WTC11 (cell line): ENCODE measurements around the gene INCA1. TPM values are rescaled to one million over a fixed set of nuclear protein-coding genes. Genes with fewer than 3 reads are reported as not detected.
A peak's percentile ranks its signal among the peaks of the same experiment; 100 is the strongest.

ENCODE experiments used
- ATAC-seq: fragments of 200-7000 bp; cut with Tn5 transposase; 2 replicates; pipeline ENCODE4 v1.10.0; 2021; ENCODE audit warnings: mild to moderate bottlenecking, moderate library complexity
- CTCF ChIA-PET: fragments of 300-600 bp; sonication (Branson Sonifier 250); formaldehyde crosslinking; loops from one replicate; lab custom pipeline; 2021; ENCODE audit warnings: antibody characterized with exemption; lab: Charles Lee
- POLR2A ChIA-PET: fragments of 350-600 bp; sonication (Branson Sonifier 250); formaldehyde crosslinking; loops from one replicate; lab custom pipeline; 2021; ENCODE audit warnings: antibody characterized with exemption; lab: Charles Lee
- DNase-seq: peaks from one replicate; pipeline ENCODE4 v3.0.0; 2021; ENCODE audit warnings: low spot score
- H3K27ac Mint-ChIP-seq: 2 replicates; pipeline ENCODE4 v1.8.0; 2021; ENCODE audit warnings: mixed read lengths
- H3K27me3 Mint-ChIP-seq: 2 replicates; pipeline ENCODE4 v1.8.0; 2021; ENCODE audit warnings: low read depth, mild to moderate bottlenecking, moderate library complexity, mixed read lengths
- H3K36me3 Mint-ChIP-seq: 2 replicates; pipeline ENCODE4 v1.8.0; 2021; ENCODE audit warnings: mixed read lengths
- H3K4me1 Mint-ChIP-seq: 2 replicates; pipeline ENCODE4 v1.8.0; 2022; ENCODE audit warnings: mixed read lengths
- H3K4me3 Mint-ChIP-seq: 2 replicates; pipeline ENCODE4 v1.8.0; 2021; ENCODE audit warnings: mild to moderate bottlenecking, moderate library complexity, mixed read lengths
- H3K9me3 Mint-ChIP-seq: 2 replicates; pipeline ENCODE4 v1.8.0; 2021; ENCODE audit warnings: mixed read lengths
- ATF1 ChIP-seq: sonication (generic); formaldehyde crosslinking; IDR thresholded peaks from 2 replicates; pipeline ENCODE4 v1.8.1; 2023; ENCODE audit warnings: mild to moderate bottlenecking, moderate library complexity, missing genetic modification reagents
- CREB1 ChIP-seq: sonication (generic); formaldehyde crosslinking; IDR thresholded peaks from 2 replicates; pipeline ENCODE4 v1.8.0; 2023; ENCODE audit warnings: mild to moderate bottlenecking, missing genetic modification reagents
- CREM ChIP-seq: sonication (generic); formaldehyde crosslinking; IDR thresholded peaks from 2 replicates; pipeline ENCODE4 v1.8.1; 2022; ENCODE audit warnings: mild to moderate bottlenecking, missing genetic modification reagents, moderate library complexity
- GABPB1 ChIP-seq: sonication (generic); formaldehyde crosslinking; IDR thresholded peaks from 2 replicates; pipeline ENCODE4 v1.8.1; 2023; ENCODE audit warnings: mild to moderate bottlenecking, missing genetic modification reagents
- HMGA2 ChIP-seq: fragments of 250-450 bp; sonication (Bioruptor Pico); IDR thresholded peaks from 2 replicates; pipeline ENCODE4 v1.4.0; 2021; ENCODE audit warnings: mild to moderate bottlenecking, moderate library complexity
- KAT7 ChIP-seq: sonication (generic); formaldehyde crosslinking; IDR thresholded peaks from 2 replicates; pipeline ENCODE4 v1.8.1; 2023; ENCODE audit warnings: missing genetic modification reagents, mild to moderate bottlenecking, borderline replicate concordance
- NFE2L1 ChIP-seq: sonication (generic); formaldehyde crosslinking; IDR thresholded peaks from 2 replicates; pipeline ENCODE4 v1.8.1; 2023; ENCODE audit warnings: missing genetic modification reagents
- NR3C1 ChIP-seq: sonication (generic); formaldehyde crosslinking; conservative IDR thresholded peaks from 2 replicates; pipeline ENCODE4 v1.8.1; 2023; ENCODE audit warnings: low read depth, mild to moderate bottlenecking, missing genetic modification reagents
- RELA ChIP-seq: sonication (generic); formaldehyde crosslinking; IDR thresholded peaks from 2 replicates; pipeline ENCODE4 v1.8.1; 2022; ENCODE audit warnings: missing genetic modification reagents, mild to moderate bottlenecking, borderline replicate concordance
- SMAD4 ChIP-seq: sonication (generic); formaldehyde crosslinking; IDR thresholded peaks from 2 replicates; pipeline ENCODE4 v1.8.0; 2022; ENCODE audit warnings: mild to moderate bottlenecking, missing genetic modification reagents
- TCF7 ChIP-seq: sonication (generic); formaldehyde crosslinking; IDR thresholded peaks from 2 replicates; pipeline ENCODE4 v1.8.0; 2022; ENCODE audit warnings: mild to moderate bottlenecking, low read depth, missing genetic modification reagents, moderate library complexity
- ZBTB43 ChIP-seq: sonication (generic); formaldehyde crosslinking; IDR thresholded peaks from 2 replicates; pipeline ENCODE4 v1.8.1; 2023; ENCODE audit warnings: mild to moderate bottlenecking, missing genetic modification reagents
- ZNF317 ChIP-seq: sonication (generic); formaldehyde crosslinking; IDR thresholded peaks from 2 replicates; pipeline ENCODE4 v1.8.1; 2023; ENCODE audit warnings: low read depth, mild to moderate bottlenecking, moderate library complexity, missing genetic modification reagents, borderline replicate concordance
- ZNF425 ChIP-seq: fragments of 250-450 bp; sonication (Bioruptor Pico); conservative IDR thresholded peaks from 2 replicates; pipeline ENCODE4 v1.9.0; 2021; ENCODE audit warnings: mild to moderate bottlenecking
- ZNF671 ChIP-seq: fragments of 250-450 bp; sonication (Bioruptor Pico); IDR thresholded peaks from 2 replicates; pipeline ENCODE4 v1.8.0; 2021; ENCODE audit warnings: mild to moderate bottlenecking
- total RNA-seq: library from RNA; stranded (reverse); gene quantifications from 3 replicates; pipeline ENCODE4 v1.2.3, GENCODE V29; 2021
- TF ChIP-seq, protein P1 (sequence below): sonication (generic); formaldehyde crosslinking; IDR thresholded peaks from 2 replicates; pipeline ENCODE4 v1.8.0; 2023; ENCODE audit warnings: missing genetic modification reagents
- TF ChIP-seq, protein P2 (sequence below): sonication (generic); formaldehyde crosslinking; IDR thresholded peaks from 2 replicates; pipeline ENCODE4 v1.8.0; 2023; ENCODE audit warnings: mild to moderate bottlenecking, missing genetic modification reagents
- TF ChIP-seq, protein P3 (sequence below): sonication (generic); formaldehyde crosslinking; IDR thresholded peaks from 2 replicates; pipeline ENCODE4 v1.8.0; 2022; ENCODE audit warnings: mild to moderate bottlenecking, missing genetic modification reagents
- TF ChIP-seq, protein P4 (sequence below): fragments of 250-450 bp; sonication (Bioruptor Pico); IDR thresholded peaks from 2 replicates; pipeline ENCODE4 v1.8.0; 2021; ENCODE audit warnings: mild to moderate bottlenecking
- TF ChIP-seq, protein P5 (sequence below): sonication (generic); formaldehyde crosslinking; IDR thresholded peaks from 2 replicates; pipeline ENCODE4 v1.8.1; 2022; ENCODE audit warnings: low read depth, missing genetic modification reagents, borderline replicate concordance
- TF ChIP-seq, protein P6 (sequence below): sonication (generic); formaldehyde crosslinking; IDR thresholded peaks from 2 replicates; pipeline ENCODE4 v1.8.1; 2023; ENCODE audit warnings: mild to moderate bottlenecking, missing genetic modification reagents, borderline replicate concordance

INCA1 gene
- total RNA-seq, 1 experiment from 2014 or later = 0.61 TPM

- TF ChIP-seq, protein P1, sequence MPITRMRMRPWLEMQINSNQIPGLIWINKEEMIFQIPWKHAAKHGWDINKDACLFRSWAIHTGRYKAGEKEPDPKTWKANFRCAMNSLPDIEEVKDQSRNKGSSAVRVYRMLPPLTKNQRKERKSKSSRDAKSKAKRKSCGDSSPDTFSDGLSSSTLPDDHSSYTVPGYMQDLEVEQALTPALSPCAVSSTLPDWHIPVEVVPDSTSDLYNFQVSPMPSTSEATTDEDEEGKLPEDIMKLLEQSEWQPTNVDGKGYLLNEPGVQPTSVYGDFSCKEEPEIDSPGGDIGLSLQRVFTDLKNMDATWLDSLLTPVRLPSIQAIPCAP = no peak
- no peak for TF ChIP-seq CREM
- no peak for TF ChIP-seq GABPB1 (CRISPR knock-in tag)
- TF ChIP-seq, protein P2, sequence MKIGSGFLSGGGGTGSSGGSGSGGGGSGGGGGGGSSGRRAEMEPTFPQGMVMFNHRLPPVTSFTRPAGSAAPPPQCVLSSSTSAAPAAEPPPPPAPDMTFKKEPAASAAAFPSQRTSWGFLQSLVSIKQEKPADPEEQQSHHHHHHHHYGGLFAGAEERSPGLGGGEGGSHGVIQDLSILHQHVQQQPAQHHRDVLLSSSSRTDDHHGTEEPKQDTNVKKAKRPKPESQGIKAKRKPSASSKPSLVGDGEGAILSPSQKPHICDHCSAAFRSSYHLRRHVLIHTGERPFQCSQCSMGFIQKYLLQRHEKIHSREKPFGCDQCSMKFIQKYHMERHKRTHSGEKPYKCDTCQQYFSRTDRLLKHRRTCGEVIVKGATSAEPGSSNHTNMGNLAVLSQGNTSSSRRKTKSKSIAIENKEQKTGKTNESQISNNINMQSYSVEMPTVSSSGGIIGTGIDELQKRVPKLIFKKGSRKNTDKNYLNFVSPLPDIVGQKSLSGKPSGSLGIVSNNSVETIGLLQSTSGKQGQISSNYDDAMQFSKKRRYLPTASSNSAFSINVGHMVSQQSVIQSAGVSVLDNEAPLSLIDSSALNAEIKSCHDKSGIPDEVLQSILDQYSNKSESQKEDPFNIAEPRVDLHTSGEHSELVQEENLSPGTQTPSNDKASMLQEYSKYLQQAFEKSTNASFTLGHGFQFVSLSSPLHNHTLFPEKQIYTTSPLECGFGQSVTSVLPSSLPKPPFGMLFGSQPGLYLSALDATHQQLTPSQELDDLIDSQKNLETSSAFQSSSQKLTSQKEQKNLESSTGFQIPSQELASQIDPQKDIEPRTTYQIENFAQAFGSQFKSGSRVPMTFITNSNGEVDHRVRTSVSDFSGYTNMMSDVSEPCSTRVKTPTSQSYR (CRISPR knock-in tag) = no peak
- TF ChIP-seq, protein P3, sequence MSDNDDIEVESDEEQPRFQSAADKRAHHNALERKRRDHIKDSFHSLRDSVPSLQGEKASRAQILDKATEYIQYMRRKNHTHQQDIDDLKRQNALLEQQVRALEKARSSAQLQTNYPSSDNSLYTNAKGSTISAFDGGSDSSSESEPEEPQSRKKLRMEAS = no peak
- no peak for TF ChIP-seq CREB1 (CRISPR knock-in tag)
- TF ChIP-seq ZNF425 (CRISPR knock-in tag) = no peak
- no peak for TF ChIP-seq ZNF317
- TF ChIP-seq ATF1 (CRISPR knock-in tag) = no peak
- no peak for TF ChIP-seq SMAD4
- TF ChIP-seq RELA (CRISPR knock-in tag) = no peak
- no peak for TF ChIP-seq HMGA2
- no peak for TF ChIP-seq ZBTB43 (CRISPR knock-in tag)
- TF ChIP-seq, protein P4, sequence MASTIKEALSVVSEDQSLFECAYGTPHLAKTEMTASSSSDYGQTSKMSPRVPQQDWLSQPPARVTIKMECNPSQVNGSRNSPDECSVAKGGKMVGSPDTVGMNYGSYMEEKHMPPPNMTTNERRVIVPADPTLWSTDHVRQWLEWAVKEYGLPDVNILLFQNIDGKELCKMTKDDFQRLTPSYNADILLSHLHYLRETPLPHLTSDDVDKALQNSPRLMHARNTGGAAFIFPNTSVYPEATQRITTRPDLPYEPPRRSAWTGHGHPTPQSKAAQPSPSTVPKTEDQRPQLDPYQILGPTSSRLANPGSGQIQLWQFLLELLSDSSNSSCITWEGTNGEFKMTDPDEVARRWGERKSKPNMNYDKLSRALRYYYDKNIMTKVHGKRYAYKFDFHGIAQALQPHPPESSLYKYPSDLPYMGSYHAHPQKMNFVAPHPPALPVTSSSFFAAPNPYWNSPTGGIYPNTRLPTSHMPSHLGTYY (CRISPR knock-in tag) = no peak
- TF ChIP-seq, all 79 proteins: peak for 0
Observed at GRCh38 chr17:4970273-4970672, 27.0 kb downstream of the INCA1 start (continued).

GRCh38 chr17:4969551-4970173 is 27.7 kb downstream of the INCA1 start:
- ChIA-PET CTCF (interaction anchor here (1.0 to 3.2 kb wide), 5 partner anchors 11 to 61 kb away, joined by 3 to 49 read pairs (median 7); partner anchors contain the start of gene CAMTA2), POLR2A (interaction anchor here (1.5 to 4.8 kb wide), 2 partner anchors 22 to 25 kb away, joined by 4 to 45 read pairs; partner anchors contain the start of gene PFN1)
- Mint-ChIP-seq H3K4me3 (no peak overlapping the region), H3K4me1 (peaks cover 31% of the 10 kb centered on the region), H3K9me3 (peaks cover 13% of the 10 kb centered on the region), H3K27me3 (peaks cover 34% of the 10 kb centered on the region), H3K36me3 (peaks cover 20% of the 10 kb centered on the region), H3K27ac (peak overlapping the region; percentile 50)
- ATAC-seq (no peak), DNase-seq (no peak)
- TF ChIP-seq ZNF671 (CRISPR knock-in tag) (no peak), NFE2L1 (CRISPR knock-in tag) (no peak), TCF7 (CRISPR knock-in tag) (no peak), NR3C1 (CRISPR knock-in tag) (no peak), KAT7 (CRISPR knock-in tag) (no peak)
- TF ChIP-seq, protein P5, sequence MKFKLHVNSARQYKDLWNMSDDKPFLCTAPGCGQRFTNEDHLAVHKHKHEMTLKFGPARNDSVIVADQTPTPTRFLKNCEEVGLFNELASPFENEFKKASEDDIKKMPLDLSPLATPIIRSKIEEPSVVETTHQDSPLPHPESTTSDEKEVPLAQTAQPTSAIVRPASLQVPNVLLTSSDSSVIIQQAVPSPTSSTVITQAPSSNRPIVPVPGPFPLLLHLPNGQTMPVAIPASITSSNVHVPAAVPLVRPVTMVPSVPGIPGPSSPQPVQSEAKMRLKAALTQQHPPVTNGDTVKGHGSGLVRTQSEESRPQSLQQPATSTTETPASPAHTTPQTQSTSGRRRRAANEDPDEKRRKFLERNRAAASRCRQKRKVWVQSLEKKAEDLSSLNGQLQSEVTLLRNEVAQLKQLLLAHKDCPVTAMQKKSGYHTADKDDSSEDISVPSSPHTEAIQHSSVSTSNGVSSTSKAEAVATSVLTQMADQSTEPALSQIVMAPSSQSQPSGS (CRISPR knock-in tag) = no peak
- TF ChIP-seq, protein P6, sequence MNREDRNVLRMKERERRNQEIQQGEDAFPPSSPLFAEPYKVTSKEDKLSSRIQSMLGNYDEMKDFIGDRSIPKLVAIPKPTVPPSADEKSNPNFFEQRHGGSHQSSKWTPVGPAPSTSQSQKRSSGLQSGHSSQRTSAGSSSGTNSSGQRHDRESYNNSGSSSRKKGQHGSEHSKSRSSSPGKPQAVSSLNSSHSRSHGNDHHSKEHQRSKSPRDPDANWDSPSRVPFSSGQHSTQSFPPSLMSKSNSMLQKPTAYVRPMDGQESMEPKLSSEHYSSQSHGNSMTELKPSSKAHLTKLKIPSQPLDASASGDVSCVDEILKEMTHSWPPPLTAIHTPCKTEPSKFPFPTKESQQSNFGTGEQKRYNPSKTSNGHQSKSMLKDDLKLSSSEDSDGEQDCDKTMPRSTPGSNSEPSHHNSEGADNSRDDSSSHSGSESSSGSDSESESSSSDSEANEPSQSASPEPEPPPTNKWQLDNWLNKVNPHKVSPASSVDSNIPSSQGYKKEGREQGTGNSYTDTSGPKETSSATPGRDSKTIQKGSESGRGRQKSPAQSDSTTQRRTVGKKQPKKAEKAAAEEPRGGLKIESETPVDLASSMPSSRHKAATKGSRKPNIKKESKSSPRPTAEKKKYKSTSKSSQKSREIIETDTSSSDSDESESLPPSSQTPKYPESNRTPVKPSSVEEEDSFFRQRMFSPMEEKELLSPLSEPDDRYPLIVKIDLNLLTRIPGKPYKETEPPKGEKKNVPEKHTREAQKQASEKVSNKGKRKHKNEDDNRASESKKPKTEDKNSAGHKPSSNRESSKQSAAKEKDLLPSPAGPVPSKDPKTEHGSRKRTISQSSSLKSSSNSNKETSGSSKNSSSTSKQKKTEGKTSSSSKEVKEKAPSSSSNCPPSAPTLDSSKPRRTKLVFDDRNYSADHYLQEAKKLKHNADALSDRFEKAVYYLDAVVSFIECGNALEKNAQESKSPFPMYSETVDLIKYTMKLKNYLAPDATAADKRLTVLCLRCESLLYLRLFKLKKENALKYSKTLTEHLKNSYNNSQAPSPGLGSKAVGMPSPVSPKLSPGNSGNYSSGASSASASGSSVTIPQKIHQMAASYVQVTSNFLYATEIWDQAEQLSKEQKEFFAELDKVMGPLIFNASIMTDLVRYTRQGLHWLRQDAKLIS (CRISPR knock-in tag) = no peak
